Lower lobe of right lung (tissue), 2 donors: ENCODE measurements around the gene CHCHD6. TPM values are rescaled to one million over a fixed set of nuclear protein-coding genes. Genes with fewer than 3 reads are reported as not detected.

Experiments
- ATAC-seq, 2 donors: fragments of 200-7000 bp; cut with Tn5 transposase; one replicate each; pipeline ENCODE4 v1.9.1; 2020 to 2022; ENCODE audit warnings: mild to moderate bottlenecking in 2 of 2, moderate library complexity in 2 of 2
- DNase-seq: peaks from one replicate; pipeline ENCODE4 v3.0.0-alpha.2; 2020
- H3K27ac ChIP-seq: fragments of 200-600 bp; one replicate; pipeline ENCODE4 v1.8.0; 2022
- H3K27me3 ChIP-seq: fragments of 200-600 bp; one replicate; pipeline ENCODE4 v1.8.0; 2022; ENCODE audit warnings: low read depth
- H3K36me3 ChIP-seq: fragments of 200-600 bp; one replicate; pipeline ENCODE4 v1.8.0; 2022; ENCODE audit warnings: mild to moderate bottlenecking
- H3K4me1 ChIP-seq: fragments of 200-600 bp; one replicate; pipeline ENCODE4 v1.8.0; 2022
- H3K4me3 ChIP-seq: fragments of 200-600 bp; one replicate; pipeline ENCODE4 v1.8.0; 2022; ENCODE audit warnings: mild to moderate bottlenecking
- H3K9me3 ChIP-seq: fragments of 200-600 bp; one replicate; pipeline ENCODE4 v1.8.0; 2022
- intact Hi-C: fragments of 100-400 bp; cut with DNase I; formaldehyde crosslinking; loops from one replicate; pipeline ENCODE4 v1.11.0; 2022
- total RNA-seq: library from RNA; stranded (reverse); fragmentation: NEBNext Ultra II Directional; extraction: Animal tissue kit (Norgen Biotek cat#: 25700); gene quantifications from one replicate; pipeline ENCODE4 v1.2.1, GENCODE V29; 2021
- TF ChIP-seq, protein P1 (sequence below): fragments of 200-600 bp; IDR thresholded peaks from one replicate; pipeline ENCODE4 v1.8.0; 2022; ENCODE audit warnings: antibody characterized with exemption, mild to moderate bottlenecking
- donor health status: DM: no; HTN: yes; CAD: no; lungs with severe emphysema.

Gene CHCHD6
- total RNA-seq, 1 donor from 2014 or later = 12.2 TPM

DNA sequence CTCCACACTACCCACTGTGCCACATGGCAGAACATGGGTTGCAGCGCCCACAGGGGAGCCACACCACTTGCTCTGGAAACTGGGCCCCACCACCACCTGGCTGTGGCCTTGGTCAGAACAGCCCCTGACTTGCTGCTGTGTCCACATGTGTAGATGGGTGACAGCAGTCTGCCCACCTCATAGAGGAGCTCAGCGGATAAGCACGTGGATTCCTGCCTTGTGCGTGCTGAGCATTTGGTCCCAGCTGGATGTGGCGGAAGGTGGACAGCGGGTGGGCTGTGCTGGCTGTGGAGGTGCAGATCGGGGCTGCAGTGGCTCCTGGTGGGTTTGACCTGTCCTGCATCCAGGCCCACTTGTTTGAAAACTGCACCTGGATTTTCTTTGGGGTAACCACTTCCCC, 272.9 kb downstream of the CHCHD6 start:
- Histone ChIP-seq H3K4me3 (no peak overlapping the region), H3K36me3 (no peaks in the 10 kb centered on the region), H3K27me3 (no peaks in the 10 kb centered on the region), H3K9me3 (peaks cover 8% of the 10 kb centered on the region), H3K27ac (no peak overlapping the region), H3K4me1 (peaks cover 2% of the 10 kb centered on the region)
- ATAC-seq (no peak), DNase-seq (no peak)
- TF ChIP-seq, protein P1, sequence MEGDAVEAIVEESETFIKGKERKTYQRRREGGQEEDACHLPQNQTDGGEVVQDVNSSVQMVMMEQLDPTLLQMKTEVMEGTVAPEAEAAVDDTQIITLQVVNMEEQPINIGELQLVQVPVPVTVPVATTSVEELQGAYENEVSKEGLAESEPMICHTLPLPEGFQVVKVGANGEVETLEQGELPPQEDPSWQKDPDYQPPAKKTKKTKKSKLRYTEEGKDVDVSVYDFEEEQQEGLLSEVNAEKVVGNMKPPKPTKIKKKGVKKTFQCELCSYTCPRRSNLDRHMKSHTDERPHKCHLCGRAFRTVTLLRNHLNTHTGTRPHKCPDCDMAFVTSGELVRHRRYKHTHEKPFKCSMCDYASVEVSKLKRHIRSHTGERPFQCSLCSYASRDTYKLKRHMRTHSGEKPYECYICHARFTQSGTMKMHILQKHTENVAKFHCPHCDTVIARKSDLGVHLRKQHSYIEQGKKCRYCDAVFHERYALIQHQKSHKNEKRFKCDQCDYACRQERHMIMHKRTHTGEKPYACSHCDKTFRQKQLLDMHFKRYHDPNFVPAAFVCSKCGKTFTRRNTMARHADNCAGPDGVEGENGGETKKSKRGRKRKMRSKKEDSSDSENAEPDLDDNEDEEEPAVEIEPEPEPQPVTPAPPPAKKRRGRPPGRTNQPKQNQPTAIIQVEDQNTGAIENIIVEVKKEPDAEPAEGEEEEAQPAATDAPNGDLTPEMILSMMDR = no peak
- intact Hi-C loops = no loop called here

DNA sequence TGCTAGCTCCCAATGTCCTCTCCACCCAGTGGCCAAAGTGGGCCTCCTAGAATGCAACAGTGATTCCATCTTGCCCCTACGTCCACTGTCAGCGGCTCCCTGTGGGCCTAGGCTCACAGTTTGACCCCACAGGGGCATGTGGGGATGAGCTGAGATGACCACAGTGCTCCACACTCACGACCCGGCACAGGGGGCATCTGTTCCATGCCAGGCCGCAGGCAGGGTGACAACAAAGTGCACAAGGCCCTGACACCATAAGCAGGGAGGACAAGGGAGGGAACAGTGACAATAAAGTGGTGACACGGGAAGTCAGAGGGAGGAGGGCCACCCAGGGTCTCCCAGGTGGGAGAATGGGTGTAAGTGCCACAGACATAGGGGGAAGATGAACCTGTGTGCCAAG, 273.8 kb downstream of the CHCHD6 start:
- no peak for DNase-seq
- H3K9me3 ChIP-seq = peaks cover 8% of the 10 kb centered on the region
- H3K4me1 ChIP-seq = peaks cover 7% of the 10 kb centered on the region
- ATAC-seq = no peak
- intact Hi-C loops = no loop called here
- H3K36me3 ChIP-seq = no peaks in the 10 kb centered on the region
- TF ChIP-seq, protein P1 = no peak
- H3K27ac ChIP-seq = no peak overlapping the region
- no peak overlapping the region for H3K4me3 ChIP-seq
- no peaks in the 10 kb centered on the region for H3K27me3 ChIP-seq

DNA sequence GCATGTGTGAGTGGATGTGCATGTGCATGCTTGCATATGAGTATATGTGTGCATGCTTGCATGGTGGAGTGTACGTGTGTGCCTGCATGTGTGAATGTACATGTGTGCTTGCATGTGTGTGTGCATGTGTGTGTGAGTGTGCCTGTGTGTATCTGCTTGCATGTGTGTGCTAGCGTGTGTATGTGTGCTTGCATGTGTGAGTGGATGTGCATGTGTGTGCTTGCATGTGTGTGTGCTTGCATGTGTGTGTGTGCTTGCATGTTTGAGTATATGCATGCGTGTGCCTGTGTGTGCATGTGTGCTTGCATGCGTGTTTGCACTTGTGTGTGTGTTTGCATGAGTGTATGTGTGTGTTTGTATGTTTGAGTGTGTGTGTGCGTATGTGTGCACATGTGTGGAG, 274.3 kb downstream of the CHCHD6 start:
- Histone ChIP-seq H3K27ac (no peak overlapping the region), H3K36me3 (no peaks in the 10 kb centered on the region), H3K4me1 (peaks cover 7% of the 10 kb centered on the region), H3K9me3 (peaks cover 8% of the 10 kb centered on the region), H3K4me3 (no peak overlapping the region), H3K27me3 (no peaks in the 10 kb centered on the region)
- no peak for DNase-seq
- intact Hi-C loops = no loop called here
- TF ChIP-seq, protein P1 = no peak
- ATAC-seq = no peak

DNA sequence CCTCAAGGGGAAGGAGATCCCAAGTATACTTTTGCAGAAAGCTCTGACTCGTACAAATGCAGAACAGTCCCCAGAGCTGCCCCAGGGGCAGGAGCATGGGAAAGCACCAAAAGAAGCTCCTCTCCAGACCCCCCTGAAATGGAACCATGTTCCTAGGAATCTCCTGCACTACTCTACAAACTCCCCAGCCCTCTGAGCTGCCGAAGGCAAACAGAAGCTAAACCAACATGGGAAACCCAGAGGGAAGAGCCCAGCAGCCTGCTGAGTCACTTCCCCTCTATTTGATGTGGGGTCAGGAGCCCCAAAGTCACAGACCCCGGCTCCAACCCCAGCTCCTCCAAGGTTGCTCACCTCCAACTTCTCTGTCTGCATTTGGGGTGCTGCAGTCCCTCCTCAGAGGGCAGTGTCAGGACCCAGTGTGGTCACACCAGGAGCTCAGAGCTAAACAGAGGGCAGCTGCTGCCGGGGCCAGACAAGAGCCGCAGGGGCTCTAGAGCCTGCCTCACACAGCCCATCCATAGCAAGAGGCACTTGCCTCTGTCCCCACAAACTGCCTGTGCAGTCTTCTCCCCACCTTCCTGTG, 275.1 kb downstream of the CHCHD6 start:
- Histone ChIP-seq H3K27me3 (no peaks in the 10 kb centered on the region), H3K27ac (no peak overlapping the region), H3K9me3 (peaks cover 8% of the 10 kb centered on the region), H3K36me3 (no peaks in the 10 kb centered on the region), H3K4me3 (no peak overlapping the region), H3K4me1 (peaks cover 10% of the 10 kb centered on the region)
- DNase-seq = no peak
- TF ChIP-seq, protein P1 = no peak
- ATAC-seq = no peak
- intact Hi-C loops = no loop called here

DNA sequence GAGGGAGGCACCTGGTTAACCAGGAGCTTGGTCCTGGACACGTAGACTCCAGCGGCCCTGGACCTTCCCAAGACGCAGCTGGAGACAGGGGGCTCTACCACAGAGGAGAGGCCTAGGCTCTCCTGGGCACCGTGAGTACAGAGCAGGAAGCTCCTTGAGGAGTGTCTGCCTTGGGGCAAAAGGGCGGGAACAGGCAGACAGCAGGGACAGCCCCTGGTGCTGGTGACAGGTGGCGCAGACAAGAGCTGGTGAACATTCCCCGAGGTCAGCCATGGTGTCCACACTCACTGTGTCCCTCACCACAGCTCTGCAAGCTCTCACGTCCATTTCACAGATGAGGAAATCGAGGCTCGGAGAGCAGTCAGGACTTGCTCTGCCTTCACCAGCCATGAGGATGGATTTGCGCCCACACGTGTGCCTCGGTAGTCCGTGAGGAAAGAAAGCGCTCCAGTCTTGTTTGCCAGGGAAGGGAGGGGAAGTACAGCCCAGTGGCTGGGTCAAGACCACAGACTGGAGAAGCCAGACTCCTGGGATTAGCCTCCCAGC, 276.3 kb downstream of the CHCHD6 start:
- Histone ChIP-seq H3K4me1 (peaks cover 17% of the 10 kb centered on the region), H3K4me3 (no peak overlapping the region), H3K36me3 (no peaks in the 10 kb centered on the region), H3K9me3 (no peaks in the 10 kb centered on the region), H3K27ac (no peak overlapping the region), H3K27me3 (no peaks in the 10 kb centered on the region)
- intact Hi-C loops = loop anchor here (5.0 kb wide), 1 partner anchor 228 kb away; no protein-coding TSS in a partner anchor
- TF ChIP-seq, protein P1 = no peak
- DNase-seq (no peak), ATAC-seq (no peak)
